Spinal cord (tissue), 10 donors: ENCODE data around the gene CERS1. TPM values are rescaled to one million over a fixed set of nuclear protein-coding genes. Genes with fewer than 3 reads are reported as not detected.
"Not testable (repeated sequence)": the region's sequence is repeated elsewhere in the genome, so short reads cannot be mapped to it uniquely, and the experiment has no call there.

Source experiments
- DNase-seq, 6 donors: peaks; one replicate each; pipeline versions ENCODE4 v3.0.0 to v3.0.0-alpha.2; 2013 to 2015; ENCODE audit warnings: low spot score in 6 of 6, low read depth in 4 of 6
- H3K27ac ChIP-seq: one replicate; pipeline ENCODE4 v1.5.1; 2013; ENCODE audit warnings: low read depth, low read length, control low read depth
- H3K27me3 ChIP-seq: one replicate; pipeline ENCODE4 v1.6.1; 2013; ENCODE audit warnings: low read length; ENCODE audit not compliant: control insufficient read depth, insufficient read depth
- H3K36me3 ChIP-seq: one replicate; pipeline ENCODE4 v1.6.1; 2013; ENCODE audit warnings: low read length; ENCODE audit not compliant: control insufficient read depth, insufficient read depth
- H3K4me1 ChIP-seq: one replicate; pipeline ENCODE4 v1.6.1; 2013; ENCODE audit warnings: low read length; ENCODE audit not compliant: control insufficient read depth, insufficient read depth
- H3K4me3 ChIP-seq: one replicate; pipeline ENCODE4 v1.5.1; 2013; ENCODE audit warnings: low read depth, low read length, control low read depth
- H3K9me3 ChIP-seq: one replicate; pipeline ENCODE4 v1.6.1; 2013; ENCODE audit warnings: low read length; ENCODE audit not compliant: control insufficient read depth, insufficient read depth
- WGBS: methylation state at CpG from one replicate; pipeline ENCODE4 v1.1.5; 2013; ENCODE audit warnings: missing lambda C conversion rate; ENCODE audit not compliant: insufficient coverage; 5-methylcytosine and 5-hydroxymethylcytosine counted together
- polyA plus RNA-seq, 2 donors: library from polyadenylated mRNA; unstranded; fragments of 120-200 nt; gene quantifications; one replicate each; pipeline ENCODE4 v1.2.1, GENCODE V29; 2013; ENCODE audit not compliant: insufficient read length in 2 of 2
- total RNA-seq, 2 donors: library from RNA; depleted of rRNA in 1 of 2; stranded (reverse); fragments of 120-200 nt in 1 of 2; fragments of >200 nt in 1 of 2; gene quantifications; one replicate each; pipeline versions ENCODE4 v1.2.3 to v1.2.4, GENCODE V29; 2013 to 2014
- donor health status: healthy.

CERS1 gene
- total and polyA plus RNA-seq, 4 donors, result 22.5 to 141 (median 76.8) TPM

- no peak for DNase-seq
- peaks cover 40% of the 10 kb centered on the region for H3K4me1 ChIP-seq
- H3K27ac ChIP-seq, result no peak overlapping the region
- peak overlapping the region; percentile 94 for H3K4me3 ChIP-seq
- no peaks in the 10 kb centered on the region for H3K27me3 ChIP-seq
- no peaks in the 10 kb centered on the region for H3K9me3 ChIP-seq
- H3K36me3 ChIP-seq, result peaks cover 50% of the 10 kb centered on the region
- 0% methylated on average over 13 of the region's 15 CpGs for WGBS
Measured at GRCh38 chr19:18919900-18920214, 23.9 kb upstream of the CERS1 start.

- peak within 1 kb of the TSS; percentile 94 for H3K4me3 ChIP-seq
- peaks cover 40% of the 10 kb centered on the region for H3K4me1 ChIP-seq
- DNase-seq, result peak; percentile 98 to 100 (median 100)
- H3K36me3 ChIP-seq, result peaks cover 50% of the 10 kb centered on the region
- no peaks in the 10 kb centered on the region for H3K27me3 ChIP-seq
- WGBS, result 0% methylated on average over 72 of the region's 72 CpGs
- no peaks in the 10 kb centered on the region for H3K9me3 ChIP-seq
- peak within 1 kb of the TSS; percentile 88 for H3K27ac ChIP-seq
Measured at GRCh38 chr19:18919086-18919899, 23.3 kb upstream of the CERS1 start, which contains the start of the genes COPE and DDX49. COPE (minus strand) TSS chr19:18919387; CDS start chr19:18919348, 39 bp downstream. DDX49 (plus strand) TSS chr19:18919715; CDS start chr19:18919742, 27 bp downstream.

- H3K27me3 ChIP-seq, H3K27ac ChIP-seq, H3K4me3 ChIP-seq, DNase-seq, H3K9me3 ChIP-seq: not testable (repeated sequence)
- peaks cover 53% of the 10 kb centered on the region for H3K4me1 ChIP-seq
- WGBS, result 100% methylated on average over 2 of the region's 9 CpGs
- H3K36me3 ChIP-seq, result peaks cover 48% of the 10 kb centered on the region
Measured at GRCh38 chr19:18917593-18917992, 21.6 kb upstream of the CERS1 start.

- no peaks in the 10 kb centered on the region for H3K9me3 ChIP-seq
- H3K4me3 ChIP-seq, result no peak overlapping the region
- DNase-seq, result peak in 2 of 6 donors; percentile 69 to 79
- peaks cover 45% of the 10 kb centered on the region for H3K4me1 ChIP-seq
- no peaks in the 10 kb centered on the region for H3K27me3 ChIP-seq
- 32% methylated on average over 5 of the region's 5 CpGs for WGBS
- H3K27ac ChIP-seq, result no peak overlapping the region
- H3K36me3 ChIP-seq, result peaks cover 40% of the 10 kb centered on the region
Measured at GRCh38 chr19:18915639-18916038, 19.7 kb upstream of the CERS1 start.

- 94% methylated on average over 5 of the region's 5 CpGs for WGBS
- no peak overlapping the region for H3K27ac ChIP-seq
Measured at GRCh38 chr19:18913466-18913865, 17.5 kb upstream of the CERS1 start.

GRCh38 chr19:18912933-18913332 lies 17.0 kb upstream of the CERS1 start:
- Histone ChIP-seq H3K27me3 (no peaks in the 10 kb centered on the region), H3K9me3 (no peaks in the 10 kb centered on the region), H3K27ac (no peak overlapping the region), H3K36me3 (peaks cover 64% of the 10 kb centered on the region), H3K4me1 (peaks cover 49% of the 10 kb centered on the region), H3K4me3 (no peak overlapping the region)
- no peak for DNase-seq
- WGBS, result 92% methylated on average over 14 of the region's 14 CpGs

More at GRCh38 chr19:18913466-18913865, 17.5 kb upstream of the CERS1 start:
- H3K9me3 ChIP-seq, result no peaks in the 10 kb centered on the region
- H3K4me1 ChIP-seq, result peaks cover 52% of the 10 kb centered on the region
- no peak for DNase-seq
- H3K27me3 ChIP-seq, result no peaks in the 10 kb centered on the region
- H3K4me3 ChIP-seq, result no peak overlapping the region
- peaks cover 60% of the 10 kb centered on the region for H3K36me3 ChIP-seq

GRCh38 chr19:18910801-18911436 lies 15.0 kb upstream of the CERS1 start:
- Histone ChIP-seq H3K36me3 (peaks cover 84% of the 10 kb centered on the region), H3K4me1 (peaks cover 62% of the 10 kb centered on the region)
- 96% methylated on average over 16 of the region's 19 CpGs for WGBS

GRCh38 chr19:18910010-18910409 lies 14.1 kb upstream of the CERS1 start:
- WGBS, result 93% methylated on average over 8 of the region's 10 CpGs
- no peaks in the 10 kb centered on the region for H3K9me3 ChIP-seq
- no peak overlapping the region for H3K27ac ChIP-seq
- H3K4me1 ChIP-seq, result peaks cover 62% of the 10 kb centered on the region
- H3K4me3 ChIP-seq, result no peak overlapping the region
- peaks cover 85% of the 10 kb centered on the region for H3K36me3 ChIP-seq
- no peak for DNase-seq
- H3K27me3 ChIP-seq, result no peaks in the 10 kb centered on the region

More at GRCh38 chr19:18910801-18911436, 15.0 kb upstream of the CERS1 start:
- Histone ChIP-seq H3K27me3 (no peaks in the 10 kb centered on the region), H3K9me3 (no peaks in the 10 kb centered on the region), H3K4me3 (no peak overlapping the region), H3K27ac (no peak overlapping the region)
- DNase-seq, result no peak

GRCh38 chr19:18908917-18909619 lies 13.1 kb upstream of the CERS1 start:
- 86% methylated on average over 14 of the region's 17 CpGs for WGBS
- Histone ChIP-seq H3K9me3 (no peaks in the 10 kb centered on the region), H3K4me1 (peaks cover 71% of the 10 kb centered on the region), H3K27me3 (no peaks in the 10 kb centered on the region), H3K36me3 (peaks cover 87% of the 10 kb centered on the region), H3K4me3 (no peak overlapping the region), H3K27ac (peak overlapping the region; percentile 47)
- DNase-seq, result no peak
